Liver (tissue), 5 donors: ENCODE data around the gene HSF2BP. TPM values are rescaled to one million over a fixed set of nuclear protein-coding genes. Genes with fewer than 3 reads are reported as not detected.

Source experiments
- polyA plus RNA-seq, 2 donors: library from polyadenylated mRNA; stranded (reverse) in 1 of 2; unstranded in 1 of 2; fragments of 200-250 nt in 1 of 2; fragments of >200 nt in 1 of 2; fragmentation: Nextera tagmentation in 1 of 2; extraction: Ambion mirVana in 1 of 2; gene quantifications; one replicate each; pipeline versions ENCODE4 v1.2.1 to v1.2.3, GENCODE V29; 2013 to 2015
- small RNA-seq: library from RNA; depleted of rRNA; stranded (forward); fragments of <200 nt; gene quantifications from one replicate; pipeline ENCODE3, GENCODE V24; 2014
- total RNA-seq, 2 donors: library from RNA; depleted of rRNA; stranded (reverse); fragments of >200 nt; gene quantifications; one replicate each; pipeline ENCODE4 v1.2.3, GENCODE V29; 2014
- donor health status: healthy.
- donor health status: healthy.
- donor health status: healthy.

HSF2BP gene
- total and polyA plus RNA-seq, 4 donors = 0.14 to 0.33 (median 0.16) TPM; not detected in 1

Small RNA genes lying within 50 kb of the gene (small RNA-seq; reads per million reads assigned to genes)
- not detected for gene MIR6070

Other genes starting within 250 kb of the HSF2BP start
- 1 to 10 TPM; 1.3 to 1.8 TPM for gene SIK1, start 232.4 kb downstream of the HSF2BP start, total RNA-seq
- gene SIK1, start 232.4 kb downstream of the HSF2BP start, polyA plus RNA-seq = 1 to 10 TPM in 1 of 2 donors, under 1 TPM in 1; 0.53 to 1.3 TPM
- 10 to 100 TPM in 1 of 2 donors, 1 to 10 TPM in 1; 9.2 to 12.6 TPM for gene RRP1B, start 72 bp upstream of the HSF2BP start, total RNA-seq
- 1 to 10 TPM; 7.3 to 7.6 TPM for gene RRP1B, start 72 bp upstream of the HSF2BP start, polyA plus RNA-seq
- 100 to 1,000 TPM in 1 of 2 donors, 10 to 100 TPM in 1; 20.5 to 104 TPM for gene PDXK, start 59.6 kb upstream of the HSF2BP start, total RNA-seq
- gene PDXK, start 59.6 kb upstream of the HSF2BP start, polyA plus RNA-seq = 10 to 100 TPM; 34.7 to 35.0 TPM
- 1 to 10 TPM; 3.8 to 7.7 TPM for gene CSTB, start 116.8 kb upstream of the HSF2BP start, total RNA-seq
- gene CSTB, start 116.8 kb upstream of the HSF2BP start, polyA plus RNA-seq = 10 to 100 TPM; 59.8 to 62.4 TPM
- 10 to 100 TPM in 1 of 2 donors, 1 to 10 TPM in 1; 5.4 to 15.0 TPM for gene RRP1, start 130.1 kb upstream of the HSF2BP start, total RNA-seq
- gene RRP1, start 130.1 kb upstream of the HSF2BP start, polyA plus RNA-seq = 1 to 10 TPM; 7.4 to 8.0 TPM
- gene AGPAT3, start 205.7 kb upstream of the HSF2BP start, total RNA-seq = 100 to 1,000 TPM in 1 of 2 donors, 10 to 100 TPM in 1; 60.7 to 148 TPM
- gene AGPAT3, start 205.7 kb upstream of the HSF2BP start, polyA plus RNA-seq = 10 to 100 TPM; 32.3 to 58.9 TPM